IPS DF 19.7 (cell line): ENCODE data around the gene IDUA.

Source experiments
- DNase-seq: peaks from one replicate; pipeline ENCODE4 v3.0.0-alpha.2; 2013; ENCODE audit warnings: low read depth, low spot score

The IDUA gene

GRCh38 chr4:1000686-1001260 lies 13.9 kb downstream of the IDUA start:
- DNase-seq, result no peak

- no peak for DNase-seq
Observed at GRCh38 chr4:1001561-1002130, 14.8 kb downstream of the IDUA start.

DNA sequence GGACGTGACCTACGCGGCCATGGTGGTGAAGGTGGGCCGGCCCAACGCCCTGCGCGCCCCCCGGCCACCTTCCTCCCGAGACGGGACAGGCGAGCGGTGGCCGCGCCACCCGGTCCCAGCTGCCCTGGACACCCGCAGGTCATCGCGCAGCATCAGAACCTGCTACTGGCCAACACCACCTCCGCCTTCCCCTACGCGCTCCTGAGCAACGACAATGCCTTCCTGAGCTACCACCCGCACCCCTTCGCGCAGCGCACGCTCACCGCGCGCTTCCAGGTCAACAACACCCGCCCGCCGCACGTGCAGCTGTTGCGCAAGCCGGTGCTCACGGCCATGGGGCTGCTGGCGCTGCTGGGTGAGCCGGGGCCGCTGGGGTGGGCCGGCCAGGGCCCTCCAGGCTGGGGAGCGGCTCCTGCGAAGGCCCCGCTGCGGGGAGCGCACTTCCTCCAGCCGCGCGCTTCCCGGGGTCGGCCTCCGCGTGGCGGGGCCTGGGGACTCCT lies 15.3 kb downstream of the IDUA start:
- no peak for DNase-seq

GRCh38 chr4:1002631-1003251 lies 15.9 kb downstream of the IDUA start:
- no peak for DNase-seq

DNA sequence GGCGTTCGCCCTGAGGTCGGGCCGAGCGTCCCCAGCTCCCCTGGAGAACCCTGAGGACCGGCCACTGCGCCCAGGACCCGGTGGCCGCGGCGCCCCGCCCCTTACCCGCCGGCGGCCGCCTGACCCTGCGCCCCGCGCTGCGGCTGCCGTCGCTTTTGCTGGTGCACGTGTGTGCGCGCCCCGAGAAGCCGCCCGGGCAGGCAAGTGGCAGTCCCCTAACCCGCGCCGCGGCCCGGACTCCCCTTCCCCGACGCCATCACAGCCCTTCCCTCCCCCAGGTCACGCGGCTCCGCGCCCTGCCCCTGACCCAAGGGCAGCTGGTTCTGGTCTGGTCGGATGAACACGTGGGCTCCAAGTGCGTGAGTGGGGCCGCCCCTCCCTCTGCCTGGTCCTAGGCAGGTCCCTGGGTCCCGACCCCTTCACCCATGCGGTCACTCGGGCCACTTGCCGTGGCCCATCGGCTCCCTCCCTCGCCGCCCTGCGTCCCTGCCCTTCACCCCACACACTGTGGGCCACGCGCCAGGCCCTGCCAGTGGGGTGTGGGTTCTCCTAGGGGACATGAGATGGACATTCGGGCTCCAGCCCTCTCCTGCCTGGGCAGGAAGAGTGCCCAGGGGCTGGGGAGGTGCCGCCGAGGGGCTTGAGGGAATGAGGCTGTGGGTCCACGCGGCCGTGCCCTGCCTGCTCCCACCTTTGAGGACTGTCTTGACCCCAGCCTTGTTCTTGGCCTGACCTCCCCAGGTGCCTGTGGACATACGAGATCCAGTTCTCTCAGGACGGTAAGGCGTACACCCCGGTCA lies 16.6 kb downstream of the IDUA start:
- no peak for DNase-seq

DNA sequence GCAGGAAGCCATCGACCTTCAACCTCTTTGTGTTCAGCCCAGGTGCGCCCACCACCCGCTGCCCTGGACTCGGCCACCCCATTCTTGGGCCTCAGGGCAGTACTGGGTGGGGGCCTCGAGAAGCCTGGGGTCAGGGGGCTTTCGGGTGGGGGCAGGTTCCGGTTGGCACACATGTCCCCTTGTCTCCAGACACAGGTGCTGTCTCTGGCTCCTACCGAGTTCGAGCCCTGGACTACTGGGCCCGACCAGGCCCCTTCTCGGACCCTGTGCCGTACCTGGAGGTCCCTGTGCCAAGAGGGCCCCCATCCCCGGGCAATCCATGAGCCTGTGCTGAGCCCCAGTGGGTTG lies 17.2 kb downstream of the IDUA start:
- DNase-seq, result no peak

- DNase-seq, result no peak
Observed at GRCh38 chr4:1004557-1005485, 18.0 kb downstream of the IDUA start.

- DNase-seq, result no peak
Observed at GRCh38 chr4:1006856-1007255, 20.0 kb downstream of the IDUA start.

DNA sequence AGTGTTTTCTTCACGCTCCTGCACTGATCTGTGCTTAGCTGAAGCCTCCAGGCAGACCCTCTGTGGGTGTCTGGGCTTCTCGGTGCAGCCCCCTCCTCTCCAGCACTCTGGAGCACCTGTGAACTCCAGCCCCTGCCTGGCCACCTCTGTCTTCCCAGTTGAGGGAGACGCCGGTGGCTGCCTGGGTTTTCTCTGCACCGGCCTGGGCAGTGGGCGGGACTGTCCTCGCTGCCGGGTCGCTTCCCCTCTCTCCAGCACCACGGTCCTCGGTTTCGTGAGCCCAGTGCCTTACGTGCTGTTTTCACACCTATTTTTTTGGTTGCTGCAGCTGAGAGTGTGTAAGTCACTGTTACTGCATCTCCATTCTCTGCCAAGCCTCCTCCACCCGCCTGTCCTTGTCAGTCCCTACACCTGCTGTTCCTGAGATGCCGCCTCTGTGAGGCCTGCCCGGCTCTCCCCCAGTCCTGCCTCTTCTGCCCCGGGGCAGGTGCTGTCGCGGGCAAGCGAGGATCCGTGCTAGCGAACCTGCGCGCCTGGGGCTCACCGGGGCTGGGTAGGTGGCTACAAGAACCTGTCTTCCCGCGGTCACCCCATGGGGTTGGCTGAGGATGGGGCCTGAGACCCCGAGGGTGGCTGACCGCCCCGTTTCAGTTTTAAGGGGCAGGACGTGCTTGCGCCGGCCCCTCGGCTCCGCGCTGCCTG lies 22.1 kb downstream of the IDUA start:
- no peak for DNase-seq

- DNase-seq, result no peak
Observed at GRCh38 chr4:1009542-1010394, 22.9 kb downstream of the IDUA start.

DNA sequence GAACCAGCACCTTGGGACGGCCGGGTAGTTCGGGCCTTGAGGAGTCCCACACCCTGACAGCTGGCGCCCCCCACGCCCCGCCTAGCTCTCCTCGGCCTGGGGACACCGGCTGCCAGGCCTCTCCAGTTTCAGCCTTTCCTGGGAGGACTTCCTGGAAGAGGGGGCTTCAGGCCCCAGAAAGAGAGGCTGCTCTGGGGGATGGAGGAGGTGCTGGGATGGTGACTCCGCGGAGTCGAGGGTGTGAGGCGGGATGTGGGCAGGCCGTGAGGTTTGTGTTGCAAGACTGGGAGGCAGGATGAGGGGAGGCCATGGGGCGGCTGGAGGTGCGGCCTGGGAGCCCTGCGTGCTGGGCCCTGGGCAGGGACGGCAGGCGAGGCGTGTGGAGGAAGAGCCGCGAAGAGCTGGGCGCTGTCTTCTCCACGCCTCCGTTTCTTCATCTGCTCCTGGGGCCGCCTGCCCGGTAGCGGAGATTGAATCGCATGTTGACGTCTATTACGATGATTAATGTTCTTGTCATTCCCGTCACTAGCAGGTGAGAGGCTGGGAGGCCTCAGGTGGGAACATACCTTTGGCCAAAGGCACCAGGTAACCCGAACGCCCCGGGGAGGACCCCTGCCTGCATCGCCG lies 23.7 kb downstream of the IDUA start:
- no peak for DNase-seq

DNA sequence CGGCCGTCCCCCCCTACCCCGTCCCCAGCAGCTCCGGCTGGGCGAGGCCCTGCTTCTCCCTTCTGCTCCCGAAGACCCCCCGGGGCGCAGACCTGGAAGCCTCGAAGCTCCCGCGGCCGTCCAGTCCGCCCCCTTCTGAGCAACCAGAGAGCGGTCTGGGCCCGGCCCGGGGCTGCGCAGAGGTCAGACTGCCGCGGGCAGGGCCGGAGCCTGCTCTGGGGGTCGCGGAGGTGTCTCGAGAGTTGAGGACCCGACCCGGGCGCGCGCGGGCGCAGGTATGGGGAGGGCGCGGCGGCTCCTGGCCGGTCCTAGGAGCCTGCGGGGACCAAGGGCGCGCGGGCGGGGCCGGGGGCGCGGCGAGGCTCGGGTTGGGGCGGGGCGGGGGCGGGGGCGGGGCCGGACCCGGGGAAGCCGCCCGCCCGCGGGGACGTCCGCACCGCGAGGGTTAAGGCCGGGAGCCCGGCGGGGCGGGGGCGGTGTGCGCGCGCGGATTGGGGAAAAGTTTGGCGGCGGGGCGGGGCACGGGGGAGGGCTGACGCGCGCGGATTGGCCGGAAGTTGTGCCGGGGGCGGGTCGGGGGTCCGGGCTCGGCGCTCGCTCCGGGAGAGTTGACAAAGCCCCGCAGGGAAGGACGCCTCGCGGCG lies 24.3 kb downstream of the IDUA start, which contains the start of gene FGFRL1:
TSS of gene FGFRL1 (plus strand) at position 605 of the 644 bp plus-strand sequence. CDS start 860 bp downstream, outside the sequence.
- no peak for DNase-seq

DNA sequence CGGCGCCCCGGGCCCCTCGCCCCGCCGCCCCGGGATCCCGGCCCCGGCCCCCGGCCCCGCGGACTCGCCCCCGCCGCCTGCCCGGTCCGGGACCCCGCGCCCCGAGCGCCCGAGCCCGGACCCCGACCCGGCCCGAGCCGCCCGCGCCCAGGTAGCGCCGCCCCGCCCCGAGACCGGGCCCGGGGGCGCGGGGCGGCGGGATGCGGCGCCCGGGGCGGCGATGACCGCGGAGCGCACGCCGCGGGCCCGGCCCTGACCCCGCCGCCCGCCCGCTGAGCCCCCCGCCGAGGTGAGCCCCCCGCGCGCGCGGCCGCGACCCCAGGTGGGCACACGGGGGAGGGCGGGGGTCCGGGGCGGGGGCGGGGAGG lies 24.8 kb downstream of the IDUA start:
- DNase-seq, result no peak

DNA sequence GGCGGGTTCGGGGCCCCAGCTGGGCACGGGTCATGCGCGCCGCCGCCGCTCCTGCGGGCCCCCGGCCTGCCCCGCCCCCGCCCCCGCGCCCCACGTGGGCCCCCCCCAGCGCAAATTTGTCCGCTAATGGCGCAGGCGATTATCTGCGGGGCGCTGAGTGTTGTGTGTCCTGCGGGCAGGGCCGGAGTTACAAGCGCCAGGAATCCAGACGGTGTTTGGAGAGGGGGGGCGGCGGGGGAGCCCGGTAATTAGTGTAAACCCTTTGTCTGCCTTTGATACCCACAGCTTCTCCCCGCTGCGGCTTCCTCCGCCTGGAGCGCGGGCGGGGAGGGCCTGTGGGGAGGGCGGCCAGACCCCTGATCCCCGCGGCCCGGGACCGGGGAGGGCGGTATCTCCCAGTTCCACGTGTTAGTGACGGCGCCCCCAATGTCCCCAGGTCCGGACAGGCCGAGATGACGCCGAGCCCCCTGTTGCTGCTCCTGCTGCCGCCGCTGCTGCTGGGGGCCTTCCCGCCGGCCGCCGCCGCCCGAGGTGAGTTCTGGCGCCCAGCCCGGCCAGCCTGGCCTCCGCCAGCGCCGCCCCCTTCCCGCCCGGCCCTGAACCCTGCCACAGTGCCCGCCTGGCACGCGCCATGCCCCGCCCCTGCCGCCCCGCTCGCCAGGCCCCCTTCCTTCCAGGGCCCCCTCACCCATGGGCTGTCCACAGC lies 25.3 kb downstream of the IDUA start:
- no peak for DNase-seq

GRCh38 chr4:1013225-1014073 lies 26.6 kb downstream of the IDUA start:
- DNase-seq, result no peak

DNA sequence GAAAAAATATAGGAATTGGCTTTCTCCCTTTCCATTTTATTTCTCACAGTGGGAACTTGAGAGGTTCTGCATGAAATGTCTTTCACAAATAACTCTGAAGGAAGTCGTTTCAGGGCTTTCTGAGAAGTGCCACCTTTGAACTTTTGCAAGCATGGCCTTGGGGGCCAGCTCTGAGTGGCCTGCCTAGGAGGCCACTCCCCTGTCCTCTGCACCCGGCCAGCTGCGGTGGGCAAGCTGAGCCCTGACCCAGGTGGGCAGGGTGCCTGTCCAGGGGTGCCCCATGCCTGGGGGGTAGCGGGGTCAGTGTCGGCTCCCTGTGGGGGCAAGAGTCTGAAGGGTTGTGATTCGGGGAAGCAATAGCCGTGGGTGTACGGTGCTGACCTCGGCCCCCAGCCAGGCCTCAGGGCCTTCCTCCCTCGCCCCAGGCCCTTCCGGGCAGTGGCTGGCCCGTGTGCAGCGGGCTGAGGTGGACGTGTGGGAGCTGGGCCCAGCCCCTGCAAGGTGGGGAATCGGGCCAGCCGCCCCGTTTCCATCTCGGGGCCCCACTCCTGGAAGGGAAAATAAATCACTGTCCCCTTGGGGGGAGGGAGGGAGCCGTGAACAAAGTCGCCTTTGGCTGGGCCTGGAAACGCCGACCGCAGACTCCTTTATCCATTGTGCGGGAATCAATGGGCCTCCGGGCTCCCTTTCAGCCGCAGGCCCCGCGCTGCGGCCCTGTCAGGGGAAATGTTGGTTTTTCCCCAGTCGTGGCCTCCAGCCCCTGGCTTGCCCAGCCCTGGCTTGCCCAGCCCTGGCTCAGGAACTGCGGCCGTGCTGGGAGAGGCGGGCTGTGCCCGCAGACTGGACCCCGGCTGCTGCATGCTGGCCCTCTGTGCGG lies 27.7 kb downstream of the IDUA start:
- DNase-seq, result no peak
